Activated naive CD8-positive, alpha-beta T cell treated with anti-CD3 and anti-CD28 coated beads, Interleukin-2, amount 50 U/mL, for 16 hours (primary cell): ENCODE measurements around the gene CORO7.
"Not testable (repeated sequence)": the region's sequence is repeated elsewhere in the genome, so short reads cannot be mapped to it uniquely, and the experiment has no call there.

Experiments used
- DNase-seq: peaks from one replicate; pipeline ENCODE4 v3.0.0-alpha.2; 2020; ENCODE audit warnings: low read depth, low spot score

CORO7 gene

DNA sequence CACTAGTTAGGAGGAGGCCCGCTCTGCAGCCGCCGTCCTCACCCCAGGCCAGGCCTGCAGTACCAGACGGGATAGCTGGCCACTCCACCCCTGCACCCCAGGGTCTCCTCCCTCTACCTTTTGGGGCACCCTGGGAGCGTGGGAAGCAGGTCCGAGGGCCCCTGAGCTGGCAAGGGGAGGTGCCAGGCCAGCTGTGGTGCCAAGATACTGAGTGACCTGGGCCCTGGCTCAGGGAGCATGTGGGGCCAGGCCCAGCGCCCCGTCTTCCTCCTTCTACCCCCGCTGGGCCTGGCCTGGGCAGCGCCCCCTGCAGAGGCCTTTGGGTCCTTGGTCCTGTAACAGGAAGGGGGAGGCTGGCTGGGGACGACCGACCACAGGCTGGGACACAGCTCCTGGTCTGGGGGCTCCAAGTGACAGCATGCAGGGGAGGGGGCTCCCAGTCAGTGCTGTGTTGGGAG, 78.2 kb downstream of the CORO7 start:
- no peak for DNase-seq

DNA sequence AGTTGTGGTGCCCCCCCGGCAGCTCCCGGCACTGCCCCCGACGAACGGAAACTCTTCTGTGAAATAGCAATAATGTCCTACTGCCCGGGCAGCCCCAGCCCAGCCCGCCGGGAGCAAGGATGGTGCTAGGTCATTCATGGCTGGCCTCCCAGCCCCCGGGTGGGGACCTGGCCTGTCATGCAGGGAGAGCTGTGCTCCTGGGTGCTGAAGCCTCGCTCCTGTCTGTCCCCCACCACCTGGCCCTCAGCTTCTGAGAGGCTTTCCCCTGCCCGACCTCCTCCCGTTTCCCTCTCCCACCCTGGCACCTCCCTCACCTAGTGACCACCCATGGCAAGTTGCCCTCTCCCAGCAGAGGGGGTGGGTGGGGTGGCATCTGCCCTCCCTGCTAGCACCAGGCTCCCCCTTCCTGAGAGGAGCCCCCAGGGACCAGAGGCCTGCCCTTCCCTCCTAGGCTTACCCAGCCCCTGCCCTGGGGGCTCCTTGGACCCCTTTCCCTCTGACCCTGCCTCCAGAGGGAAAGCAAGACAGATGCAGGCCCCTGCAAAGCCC, 78.8 kb downstream of the CORO7 start:
- no peak for DNase-seq

- no peak for DNase-seq
These were observed 79.5 kb downstream of the CORO7 start for GRCh38 chr16:4336701-4337539.

GRCh38 chr16:4334724-4335495, 81.5 kb downstream of the CORO7 start:
- no peak for DNase-seq

DNA sequence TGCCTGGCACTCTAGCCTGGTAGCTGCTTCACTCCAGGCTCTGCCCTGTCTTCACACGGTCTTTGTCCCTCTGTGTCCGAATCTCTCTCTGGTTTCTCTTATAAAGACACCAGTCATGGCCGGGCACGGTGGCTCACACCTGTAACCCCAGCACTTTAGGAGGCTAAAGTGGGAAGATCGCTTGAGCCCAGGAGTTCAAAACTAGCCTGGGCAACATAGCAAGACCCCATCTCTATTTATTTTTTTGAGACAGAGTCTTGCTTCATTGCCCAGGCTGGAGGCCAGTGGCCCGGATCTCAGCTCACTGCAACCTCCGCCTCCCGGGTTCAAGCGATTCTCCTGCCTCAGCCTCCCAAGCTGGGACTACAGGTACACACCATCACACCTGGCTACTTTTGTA, 82.7 kb downstream of the CORO7 start:
- not testable (repeated sequence) for DNase-seq

GRCh38 chr16:4333308-4333638, 83.1 kb downstream of the CORO7 start:
- no peak for DNase-seq

DNA sequence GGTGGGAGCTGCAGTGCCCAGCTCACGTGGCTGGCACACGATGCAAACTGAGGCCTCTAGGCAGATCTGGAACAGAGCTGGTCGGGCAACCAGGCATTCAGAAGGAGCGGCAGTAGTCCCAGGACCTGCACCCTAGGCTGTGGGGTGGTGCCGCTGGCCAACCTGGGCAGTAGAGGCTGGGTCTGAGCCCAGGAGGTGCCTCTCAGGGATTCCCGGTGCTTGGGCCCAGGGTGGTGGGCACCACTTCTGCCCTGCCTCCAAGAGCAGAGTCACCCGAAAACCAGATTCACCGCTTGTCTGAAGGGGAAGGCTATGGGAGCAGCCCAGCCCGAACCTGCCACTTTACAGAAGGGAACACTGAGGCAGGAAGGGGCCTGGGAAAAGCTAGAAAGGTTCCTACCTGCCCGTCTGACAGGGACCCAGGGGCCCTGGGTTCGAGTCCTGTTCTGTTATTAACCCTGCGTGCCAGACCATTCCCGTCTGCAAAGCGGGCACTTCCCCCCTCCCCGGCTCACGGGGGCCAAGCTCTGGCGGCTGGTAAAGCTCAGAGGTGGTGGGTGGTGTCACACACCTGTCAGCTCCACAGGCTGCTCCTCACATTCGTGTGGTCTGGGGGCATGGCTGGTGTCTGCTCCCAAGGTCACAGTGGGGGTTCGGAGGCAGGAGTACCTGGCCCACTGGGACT, 83.6 kb downstream of the CORO7 start:
- DNase-seq: no peak

- DNase-seq: no peak
These were observed 84.3 kb downstream of the CORO7 start for GRCh38 chr16:4332083-4332482.

GRCh38 chr16:4330277-4330874, 86.0 kb downstream of the CORO7 start:
- peak; percentile 38 for DNase-seq

- DNase-seq: no peak
These were observed 87.3 kb downstream of the CORO7 start for GRCh38 chr16:4328782-4329775.

DNA sequence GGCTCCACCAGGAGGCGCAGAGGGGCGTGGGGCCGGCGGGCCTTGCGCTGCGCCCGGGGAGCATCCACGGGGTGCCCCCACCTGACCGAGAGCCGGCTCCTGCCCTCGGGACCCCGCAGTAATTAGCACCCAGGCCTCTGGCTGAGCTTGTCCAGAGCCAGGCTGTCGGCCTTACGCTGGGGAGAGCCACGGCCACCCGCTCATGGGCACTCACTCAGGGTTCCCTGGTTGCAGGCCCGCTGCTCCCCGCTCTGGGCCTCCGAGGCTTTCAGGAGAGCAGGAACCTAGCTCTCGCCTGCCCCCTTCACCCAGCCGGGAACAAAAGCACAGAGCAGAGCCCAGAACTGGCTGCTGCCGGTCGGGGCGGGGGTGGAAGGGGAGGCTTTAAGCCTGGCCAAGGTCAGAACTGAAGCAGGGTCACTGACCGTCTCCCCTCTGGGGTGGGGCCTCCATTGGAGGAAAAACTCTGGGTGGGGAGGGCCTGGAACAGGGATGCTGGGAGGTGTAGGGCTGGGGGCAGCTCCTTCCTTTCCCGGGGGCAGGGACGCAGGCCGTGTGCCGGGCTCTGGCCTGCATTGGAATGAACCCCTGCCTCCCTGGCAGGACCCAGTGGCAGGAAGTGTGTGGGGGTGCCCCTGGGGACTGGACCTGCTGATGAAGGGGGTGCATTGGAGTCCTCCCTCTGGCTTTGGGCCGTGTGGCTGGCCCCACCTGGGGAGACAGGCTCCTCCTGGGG, 88.2 kb downstream of the CORO7 start:
- peak; percentile 33 for DNase-seq

DNA sequence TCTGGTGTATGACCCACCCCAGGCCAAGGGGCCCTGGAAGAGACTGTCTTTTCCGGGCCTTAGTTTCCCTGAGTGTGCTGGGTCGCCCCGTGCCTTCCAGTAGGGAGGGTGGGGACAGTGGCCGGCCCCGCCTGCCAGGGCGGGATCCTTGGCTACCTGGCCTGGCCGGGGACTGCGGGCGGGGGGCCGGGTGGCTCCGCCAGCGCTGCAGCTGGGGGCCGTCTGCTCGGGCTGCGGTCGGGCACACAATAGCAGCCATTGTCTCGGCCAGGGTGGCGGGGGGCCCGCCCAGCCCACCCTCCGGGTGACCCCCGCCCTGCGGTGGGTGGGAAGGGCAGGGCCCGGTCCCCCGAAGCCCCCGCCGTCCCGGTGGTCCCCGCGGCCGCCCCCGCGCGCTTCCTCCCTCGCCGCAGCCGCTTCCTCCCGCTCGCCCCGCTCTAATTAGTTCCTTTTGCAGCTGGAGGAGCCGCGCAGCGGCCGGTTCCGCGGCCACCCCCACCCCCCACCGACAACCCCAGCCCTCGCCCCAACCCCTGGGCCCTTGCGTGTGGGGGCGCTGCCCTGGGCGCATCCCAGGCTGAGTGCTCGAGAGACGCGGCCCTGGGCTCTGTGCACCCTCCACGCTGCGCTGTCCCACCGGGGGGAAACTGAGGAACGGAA, 88.9 kb downstream of the CORO7 start:
- no peak for DNase-seq

DNA sequence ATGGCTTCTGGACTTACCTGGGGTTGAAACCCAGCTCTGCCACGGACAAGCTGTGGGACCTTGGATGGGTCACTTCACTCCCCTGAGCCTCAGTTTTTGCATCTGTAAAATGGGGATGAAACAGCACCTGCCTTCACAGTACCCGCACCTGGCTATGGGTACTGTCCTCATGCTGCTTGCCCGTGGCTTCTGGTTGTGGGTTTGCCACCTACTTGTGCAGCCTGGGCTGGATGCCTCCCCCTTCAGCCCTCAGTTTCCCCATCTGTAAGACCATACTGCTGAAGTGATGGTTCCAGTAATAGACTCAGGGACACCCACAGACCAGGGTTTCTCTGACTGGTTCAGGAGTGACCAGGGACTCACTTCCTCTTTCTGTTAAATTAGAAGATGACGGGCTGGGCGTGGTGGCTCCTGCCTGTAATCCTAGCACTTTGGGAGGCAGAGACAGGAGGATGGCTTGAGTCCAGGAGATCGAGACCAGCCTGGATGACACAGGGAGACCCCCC, 91.1 kb downstream of the CORO7 start:
- DNase-seq: no peak

GRCh38 chr16:4324492-4325252, 91.7 kb downstream of the CORO7 start:
- DNase-seq: no peak

- DNase-seq: no peak
These were observed 92.4 kb downstream of the CORO7 start for GRCh38 chr16:4323845-4324488.

DNA sequence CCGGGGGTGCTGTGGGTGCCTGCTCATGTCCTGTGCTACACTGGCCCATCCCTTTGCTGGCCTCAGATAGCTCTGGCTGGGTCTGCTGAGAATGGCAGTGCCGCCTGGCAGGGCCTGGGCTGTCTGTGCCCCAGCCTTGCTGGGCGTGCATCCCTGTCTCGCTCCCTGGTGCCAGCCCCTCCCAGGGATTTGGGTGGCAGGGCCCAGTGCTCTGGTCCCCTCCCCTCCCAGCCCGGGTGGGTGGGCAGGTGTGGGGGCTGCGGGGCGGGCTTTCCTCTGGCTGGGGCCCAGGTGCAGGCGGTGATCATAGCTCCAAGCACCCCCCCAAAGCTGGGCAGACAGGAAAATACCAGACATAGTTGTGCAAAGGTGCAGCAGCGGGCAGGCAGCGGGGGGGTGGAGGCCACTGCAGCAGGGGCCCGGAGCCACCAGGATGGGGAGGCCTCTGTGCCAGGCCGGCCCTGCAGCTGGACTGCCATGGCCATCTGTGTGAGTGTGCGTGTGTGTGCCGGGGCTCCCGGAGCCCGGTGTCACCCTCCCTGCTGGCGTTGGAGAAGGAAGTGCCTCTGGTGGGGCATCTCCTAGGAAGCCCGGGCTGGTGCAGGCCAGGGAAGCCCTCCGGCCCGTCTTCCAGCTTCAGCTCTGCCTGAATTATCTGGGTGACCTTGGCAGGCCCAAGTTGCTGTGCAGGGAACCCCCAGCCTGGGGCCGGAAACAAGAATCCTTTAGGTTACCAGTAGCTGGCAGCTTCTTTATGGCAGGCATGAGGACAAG, 93.1 kb downstream of the CORO7 start:
- no peak for DNase-seq
